ENCODE results near the gene ZIC2. TPM values are rescaled to one million over a fixed set of nuclear protein-coding genes. Genes with fewer than 3 reads are reported as not detected.

ZIC2 gene
- total and polyA plus RNA-seq, 12 donors: not detected

DNA sequence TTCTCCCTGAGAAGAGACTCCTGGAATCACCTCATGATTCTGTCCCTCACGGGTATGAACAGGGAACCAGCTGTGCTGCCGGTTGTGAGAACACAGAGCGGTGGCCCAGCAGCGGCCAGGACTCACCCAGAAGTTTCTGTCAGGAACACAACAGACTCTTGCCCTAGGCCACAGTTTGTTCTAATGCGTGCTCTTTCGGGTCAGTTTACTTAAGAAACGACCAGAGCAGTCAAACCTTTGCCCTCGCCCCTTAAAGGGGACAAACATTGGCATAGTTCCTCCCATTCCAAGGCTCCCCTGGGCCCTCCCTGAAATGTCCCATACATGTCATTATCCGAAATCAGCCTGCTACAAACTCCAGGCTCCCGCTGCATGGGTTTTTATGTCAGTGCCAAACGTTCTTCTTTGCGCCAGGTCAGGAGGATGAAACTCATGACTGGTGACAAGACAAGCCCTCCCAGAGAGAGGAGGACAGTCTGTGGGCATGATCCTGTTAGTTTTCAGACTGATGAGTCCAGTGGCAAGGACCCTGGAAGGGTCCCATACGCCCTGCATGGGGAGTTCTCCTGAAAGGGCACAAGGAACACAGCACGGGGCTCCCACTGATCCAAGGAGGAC, 28.3 kb upstream of the ZIC2 start:
- Histone ChIP-seq H3K9me3 (no peaks in the 10 kb centered on the region), H3K27ac (no peak overlapping the region), H3K4me1 (peaks cover 15 to 26% (median 22%) of the 10 kb centered on the region in 9 donors), H3K4me3 (no peak overlapping the region), H3K27me3 (peaks cover 34 to 97% (median 96%) of the 10 kb centered on the region in 7 donors), H3K36me3 (no peaks in the 10 kb centered on the region)
- WGBS, 2 donors: 71 to 78% methylated on average over 14 of the region's 14 CpGs
- no peak for DNase-seq
- ATAC-seq: no peak
- intact Hi-C loops (cut with DNase I): no loop called here
- TF ChIP-seq, protein P1, sequence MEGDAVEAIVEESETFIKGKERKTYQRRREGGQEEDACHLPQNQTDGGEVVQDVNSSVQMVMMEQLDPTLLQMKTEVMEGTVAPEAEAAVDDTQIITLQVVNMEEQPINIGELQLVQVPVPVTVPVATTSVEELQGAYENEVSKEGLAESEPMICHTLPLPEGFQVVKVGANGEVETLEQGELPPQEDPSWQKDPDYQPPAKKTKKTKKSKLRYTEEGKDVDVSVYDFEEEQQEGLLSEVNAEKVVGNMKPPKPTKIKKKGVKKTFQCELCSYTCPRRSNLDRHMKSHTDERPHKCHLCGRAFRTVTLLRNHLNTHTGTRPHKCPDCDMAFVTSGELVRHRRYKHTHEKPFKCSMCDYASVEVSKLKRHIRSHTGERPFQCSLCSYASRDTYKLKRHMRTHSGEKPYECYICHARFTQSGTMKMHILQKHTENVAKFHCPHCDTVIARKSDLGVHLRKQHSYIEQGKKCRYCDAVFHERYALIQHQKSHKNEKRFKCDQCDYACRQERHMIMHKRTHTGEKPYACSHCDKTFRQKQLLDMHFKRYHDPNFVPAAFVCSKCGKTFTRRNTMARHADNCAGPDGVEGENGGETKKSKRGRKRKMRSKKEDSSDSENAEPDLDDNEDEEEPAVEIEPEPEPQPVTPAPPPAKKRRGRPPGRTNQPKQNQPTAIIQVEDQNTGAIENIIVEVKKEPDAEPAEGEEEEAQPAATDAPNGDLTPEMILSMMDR (IDR thresholded peaks at IDR 0.05): no peak

DNA sequence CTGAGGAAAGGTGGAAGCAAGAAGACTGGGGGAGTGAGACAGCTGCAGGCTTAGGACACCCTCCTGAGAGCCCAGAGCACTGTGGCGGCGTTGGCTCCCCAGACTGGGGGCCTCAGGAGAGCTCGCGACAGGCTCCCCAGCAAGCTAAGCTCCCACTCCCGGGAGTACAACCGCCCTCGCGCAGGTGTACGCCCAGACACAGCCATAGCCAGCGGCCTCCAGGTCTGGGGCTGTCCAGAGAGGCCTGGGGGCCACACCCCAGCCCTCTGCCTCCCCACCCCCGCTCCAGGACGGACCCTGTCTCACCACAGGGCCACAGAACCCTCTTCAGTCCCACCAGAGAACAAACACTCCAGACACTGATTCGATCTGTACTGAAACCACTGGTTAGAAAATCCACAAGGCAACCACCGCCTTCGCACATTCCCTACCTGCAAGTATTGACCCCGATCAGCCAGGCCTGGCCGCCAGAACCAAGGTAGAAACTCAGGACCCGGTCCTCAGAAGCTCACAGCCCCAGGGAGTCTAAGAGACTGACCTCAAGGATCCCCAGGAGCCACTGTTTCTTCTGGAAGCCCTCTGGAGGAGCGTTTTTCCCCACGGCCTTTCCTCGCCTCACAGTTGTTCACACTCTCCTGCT, 26.4 kb upstream of the ZIC2 start:
- Histone ChIP-seq H3K27me3 (peaks cover 48 to 99% (median 96%) of the 10 kb centered on the region in 7 donors), H3K27ac (no peak overlapping the region), H3K36me3 (no peaks in the 10 kb centered on the region), H3K4me1 (peaks cover 15 to 40% (median 36%) of the 10 kb centered on the region in 9 donors), H3K9me3 (no peaks in the 10 kb centered on the region), H3K4me3 (peak overlapping the region in 3 of 10 donors; percentile 21 to 32 (median 27))
- intact Hi-C loops (cut with DNase I): no loop called here
- no peak for DNase-seq
- 42 to 47% methylated on average over 21 of the region's 21 CpGs for WGBS, 2 donors
- ATAC-seq: peak in 3 of 8 donors; percentile 11 to 51 (median 29)
- TF ChIP-seq, protein P1 (IDR thresholded peaks at IDR 0.05): no peak

DNA sequence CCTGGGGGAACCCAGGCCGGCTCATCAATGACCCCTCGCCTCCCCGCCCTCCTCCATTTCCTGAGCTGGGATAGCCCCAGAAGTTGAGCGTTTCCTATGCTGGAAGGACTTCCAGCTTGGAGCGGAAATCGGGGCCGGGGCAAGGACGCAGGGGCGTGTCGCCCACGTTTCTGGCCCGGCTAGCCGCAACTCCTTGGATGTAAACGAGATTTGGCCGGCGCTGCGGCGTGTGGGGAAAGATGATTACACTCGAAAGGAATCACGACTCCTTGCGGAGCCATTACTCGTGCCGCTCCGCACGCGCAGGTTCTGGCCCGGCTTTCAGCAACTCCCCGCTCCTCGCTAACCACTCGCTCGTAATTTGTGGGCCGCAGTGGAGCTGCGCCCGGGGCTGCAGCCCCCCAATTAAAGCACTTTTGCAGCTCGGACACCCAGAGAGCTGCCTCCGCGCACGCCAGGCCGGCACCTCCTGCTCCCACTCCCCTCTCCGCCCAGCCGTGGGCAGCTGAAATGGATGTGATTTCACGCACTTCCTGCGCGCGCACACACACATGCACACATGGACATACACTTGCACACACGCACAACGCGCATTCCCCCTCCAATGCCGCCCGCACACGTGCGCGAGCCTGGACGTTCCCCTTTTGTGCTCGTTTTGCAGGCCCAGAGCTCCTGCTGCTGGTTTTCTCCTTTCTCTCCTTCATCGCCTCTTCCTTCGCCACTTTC, 25.7 kb upstream of the ZIC2 start:
- Histone ChIP-seq H3K4me3 (peak overlapping the region; percentile 0 to 39 (median 23)), H3K9me3 (no peaks in the 10 kb centered on the region), H3K36me3 (no peaks in the 10 kb centered on the region), H3K27ac (no peak overlapping the region), H3K27me3 (peaks cover 48 to 100% (median 97%) of the 10 kb centered on the region in 7 donors), H3K4me1 (peaks cover 15 to 40% (median 37%) of the 10 kb centered on the region in 9 donors)
- DNase-seq (no peak), ATAC-seq (peak in 6 of 8 donors; percentile 28 to 63 (median 46))
- 1 to 2% methylated on average over 57 of the region's 57 CpGs for WGBS, 2 donors
- TF ChIP-seq, protein P1 (IDR thresholded peaks at IDR 0.05): no peak
- intact Hi-C loops (cut with DNase I): no loop called here
